Karpas-422 (cell line): ENCODE data around the gene GALNT18. TPM values are rescaled to one million over a fixed set of nuclear protein-coding genes. Genes with fewer than 3 reads are reported as not detected.

ENCODE experiments used
- DNase-seq: peaks from one replicate; pipeline ENCODE4 v3.0.0-alpha.2; 2015
- H2AFZ ChIP-seq: fragments of 200-600 bp; sonication (generic); 2 replicates; pipeline ENCODE4 v1.6.1; 2014; ENCODE audit warnings: antibody characterized with exemption, low read length, mixed read lengths
- H3K27ac ChIP-seq: fragments of 200-600 bp; sonication (generic); 2 replicates; pipeline ENCODE4 v1.5.1; 2014; ENCODE audit warnings: mild to moderate bottlenecking, low read length, moderate library complexity
- H3K27me3 ChIP-seq: fragments of 200-600 bp; sonication (generic); 2 replicates; pipeline ENCODE4 v1.6.1; 2014; ENCODE audit warnings: low read length, mixed read lengths
- H3K36me3 ChIP-seq: fragments of 200-600 bp; sonication (generic); 2 replicates; pipeline ENCODE4 v1.6.1; 2014; ENCODE audit warnings: low read length, mixed read lengths; ENCODE audit not compliant: insufficient read depth
- H3K4me1 ChIP-seq: fragments of 200-600 bp; sonication (generic); 2 replicates; pipeline ENCODE4 v1.6.1; 2014; ENCODE audit warnings: mild to moderate bottlenecking, low read length, mixed read lengths
- H3K4me2 ChIP-seq: fragments of 200-600 bp; sonication (generic); 2 replicates; pipeline ENCODE4 v1.6.1; 2014; ENCODE audit warnings: low read length, low read depth, mild to moderate bottlenecking; ENCODE audit not compliant: poor library complexity, severe bottlenecking
- H3K4me3 ChIP-seq: fragments of 200-600 bp; sonication (generic); 2 replicates; pipeline ENCODE4 v1.5.1; 2014; ENCODE audit warnings: mild to moderate bottlenecking, antibody characterized with exemption, low read length, mixed read lengths
- H3K79me2 ChIP-seq: fragments of 200-600 bp; sonication (generic); 2 replicates; pipeline ENCODE4 v1.6.1; 2014; ENCODE audit warnings: mild to moderate bottlenecking, low read length, mixed read lengths
- H3K9ac ChIP-seq: fragments of 200-600 bp; sonication (generic); 2 replicates; pipeline ENCODE4 v1.6.0; 2014; ENCODE audit warnings: low read length
- H3K9me2 ChIP-seq: fragments of 200-600 bp; sonication (generic), shearing (Covaris generic); replicated peaks from 2 replicates; pipeline ENCODE4 v1.6.0; 2014; ENCODE audit warnings: mild to moderate bottlenecking, low read length, moderate library complexity; ENCODE audit not compliant: insufficient read depth
- H3K9me3 ChIP-seq: fragments of 300-700, 200-600 bp; sonication (generic); 2 replicates; pipeline ENCODE4 v1.6.1; 2014; ENCODE audit warnings: low read length, mixed read lengths
- H4K20me1 ChIP-seq: fragments of 200-600 bp; sonication (generic); 2 replicates; pipeline ENCODE4 v1.6.1; 2014; ENCODE audit warnings: mild to moderate bottlenecking, antibody characterized with exemption, low read length, low read depth; ENCODE audit not compliant: insufficient read depth
- total RNA-seq: library from RNA; depleted of rRNA; stranded (reverse); fragments of >200 nt; shearing (Covaris generic); gene quantifications from 2 replicates; pipeline ENCODE4 v1.2.3, GENCODE V29; 2014; ENCODE audit warnings: low replicate concordance

The GALNT18 gene
- total RNA-seq, 1 experiment from 2014 or later = not detected

GRCh38 chr11:11605821-11606450 lies 15.9 kb downstream of the GALNT18 start:
- Histone ChIP-seq H3K27ac (no peak overlapping the region), H3K27me3 (0 out of 2 replicates have a peak, but pooled peaks cover 2% of the 10 kb centered on the region), H3K9me2 (no peaks in the 10 kb centered on the region), H3K9ac (no peak overlapping the region), H3K9me3 (no peaks in the 10 kb centered on the region), H3K4me2 (no peak overlapping the region), H3K4me1 (no peaks in the 10 kb centered on the region), H3K79me2 (no peaks in the 10 kb centered on the region), H2AFZ (no peak overlapping the region), H4K20me1 (no peaks in the 10 kb centered on the region), H3K4me3 (no peak overlapping the region), H3K36me3 (no peaks in the 10 kb centered on the region)
- no peak for DNase-seq

GRCh38 chr11:11605181-11605580 lies 16.6 kb downstream of the GALNT18 start:
- no peak overlapping the region for H2AFZ ChIP-seq
- H3K9me3 ChIP-seq = no peaks in the 10 kb centered on the region
- no peaks in the 10 kb centered on the region for H4K20me1 ChIP-seq
- no peaks in the 10 kb centered on the region for H3K79me2 ChIP-seq
- H3K4me2 ChIP-seq = no peak overlapping the region
- H3K9me2 ChIP-seq = no peaks in the 10 kb centered on the region
- H3K4me1 ChIP-seq = no peaks in the 10 kb centered on the region
- 0 out of 2 replicates have a peak, but pooled peaks cover 2% of the 10 kb centered on the region for H3K27me3 ChIP-seq
- DNase-seq = no peak
- no peaks in the 10 kb centered on the region for H3K36me3 ChIP-seq
- H3K4me3 ChIP-seq = no peak overlapping the region
- H3K9ac ChIP-seq = no peak overlapping the region
- H3K27ac ChIP-seq = no peak overlapping the region

- no peak overlapping the region for H3K4me3 ChIP-seq
Measured at GRCh38 chr11:11604370-11604990, 17.3 kb downstream of the GALNT18 start.

GRCh38 chr11:11602011-11602410 lies 19.8 kb downstream of the GALNT18 start:
- Histone ChIP-seq H3K9ac (no peak overlapping the region), H3K27me3 (peaks cover 2% of the 10 kb centered on the region; the same call in 1 of the 2 replicates), H3K27ac (no peak overlapping the region), H3K79me2 (no peaks in the 10 kb centered on the region), H3K9me2 (no peaks in the 10 kb centered on the region), H2AFZ (no peak overlapping the region), H4K20me1 (no peaks in the 10 kb centered on the region), H3K4me3 (no peak overlapping the region), H3K4me1 (no peaks in the 10 kb centered on the region), H3K36me3 (no peaks in the 10 kb centered on the region), H3K4me2 (no peak overlapping the region), H3K9me3 (no peaks in the 10 kb centered on the region)
- DNase-seq = no peak

More at GRCh38 chr11:11604370-11604990, 17.3 kb downstream of the GALNT18 start:
- no peaks in the 10 kb centered on the region for H3K79me2 ChIP-seq
- no peak overlapping the region for H3K27ac ChIP-seq
- no peak overlapping the region for H2AFZ ChIP-seq
- no peaks in the 10 kb centered on the region for H4K20me1 ChIP-seq
- no peaks in the 10 kb centered on the region for H3K9me2 ChIP-seq
- no peak overlapping the region for H3K9ac ChIP-seq
- H3K9me3 ChIP-seq = no peaks in the 10 kb centered on the region
- no peak for DNase-seq
- no peak overlapping the region for H3K4me2 ChIP-seq
- no peaks in the 10 kb centered on the region for H3K36me3 ChIP-seq
- H3K27me3 ChIP-seq = 0 out of 2 replicates have a peak, but pooled peaks cover 2% of the 10 kb centered on the region
- H3K4me1 ChIP-seq = no peaks in the 10 kb centered on the region

GRCh38 chr11:11600288-11600687 lies 21.5 kb downstream of the GALNT18 start:
- no peaks in the 10 kb centered on the region for H3K36me3 ChIP-seq
- no peak overlapping the region for H3K4me2 ChIP-seq
- peaks cover 2% of the 10 kb centered on the region; the same call in 1 of the 2 replicates for H3K27me3 ChIP-seq
- no peaks in the 10 kb centered on the region for H3K9me2 ChIP-seq
- no peak for DNase-seq
- H4K20me1 ChIP-seq = no peaks in the 10 kb centered on the region
- H3K9ac ChIP-seq = no peak overlapping the region
- H3K9me3 ChIP-seq = no peaks in the 10 kb centered on the region
- H3K4me3 ChIP-seq = no peak overlapping the region
- H2AFZ ChIP-seq = no peak overlapping the region
- H3K79me2 ChIP-seq = no peaks in the 10 kb centered on the region
- no peak overlapping the region for H3K27ac ChIP-seq
- H3K4me1 ChIP-seq = 0 out of 2 replicates have a peak, but pooled peaks cover 3% of the 10 kb centered on the region

- Histone ChIP-seq H3K4me2 (no peak overlapping the region), H3K4me1 (0 out of 2 replicates have a peak, but pooled peaks cover 3% of the 10 kb centered on the region), H3K4me3 (no peak overlapping the region), H3K36me3 (no peaks in the 10 kb centered on the region), H3K9ac (no peak overlapping the region), H3K79me2 (no peaks in the 10 kb centered on the region), H3K9me3 (no peaks in the 10 kb centered on the region), H3K9me2 (no peaks in the 10 kb centered on the region), H4K20me1 (no peaks in the 10 kb centered on the region), H3K27ac (no peak overlapping the region), H2AFZ (no peak overlapping the region), H3K27me3 (peaks cover 2% of the 10 kb centered on the region; the same call in 1 of the 2 replicates)
- DNase-seq = no peak
Measured at GRCh38 chr11:11598243-11598642, 23.6 kb downstream of the GALNT18 start.

- DNase-seq = no peak
- no peaks in the 10 kb centered on the region; the same call in 1 of the 2 replicates for H3K27me3 ChIP-seq
- H3K9me3 ChIP-seq = no peaks in the 10 kb centered on the region
- H3K36me3 ChIP-seq = no peaks in the 10 kb centered on the region
- H3K4me3 ChIP-seq = no peak overlapping the region
- no peaks in the 10 kb centered on the region for H3K9me2 ChIP-seq
- no peak overlapping the region for H3K27ac ChIP-seq
- H3K4me2 ChIP-seq = no peak overlapping the region
- H3K9ac ChIP-seq = no peak overlapping the region
- H3K79me2 ChIP-seq = no peaks in the 10 kb centered on the region
- no peak overlapping the region for H2AFZ ChIP-seq
- H3K4me1 ChIP-seq = 0 out of 2 replicates have a peak, but pooled peaks cover 3% of the 10 kb centered on the region
- H4K20me1 ChIP-seq = no peaks in the 10 kb centered on the region
Measured at GRCh38 chr11:11594162-11594561, 27.6 kb downstream of the GALNT18 start.

GRCh38 chr11:11592146-11592684 lies 29.6 kb downstream of the GALNT18 start:
- no peak for DNase-seq
- no peaks in the 10 kb centered on the region for H3K79me2 ChIP-seq
- no peak overlapping the region for H3K4me2 ChIP-seq
- no peak overlapping the region for H2AFZ ChIP-seq
- H3K9me3 ChIP-seq = no peaks in the 10 kb centered on the region
- H3K27me3 ChIP-seq = no peaks in the 10 kb centered on the region; the same call in 1 of the 2 replicates
- H4K20me1 ChIP-seq = no peaks in the 10 kb centered on the region
- no peaks in the 10 kb centered on the region for H3K9me2 ChIP-seq
- H3K4me1 ChIP-seq = 0 out of 2 replicates have a peak, but pooled peaks cover 3% of the 10 kb centered on the region
- H3K27ac ChIP-seq = no peak overlapping the region
- H3K36me3 ChIP-seq = no peaks in the 10 kb centered on the region
- H3K4me3 ChIP-seq = no peak overlapping the region
- H3K9ac ChIP-seq = no peak overlapping the region
